Ureter (tissue), 1 donor: ENCODE measurements around the gene APC2. TPM values are rescaled to one million over a fixed set of nuclear protein-coding genes. Genes with fewer than 3 reads are reported as not detected.
A peak's percentile ranks its signal among the peaks of the same experiment; 100 is the strongest.
"Not testable (repeated sequence)": the region's sequence is repeated elsewhere in the genome, so short reads cannot be mapped to it uniquely, and the experiment has no call there.

Experiments used
- DNase-seq: peaks from one replicate; pipeline ENCODE4 v3.0.0-alpha.2; 2020; ENCODE audit warnings: low spot score
- total RNA-seq: library from RNA; stranded (reverse); gene quantifications from one replicate; pipeline ENCODE4 v1.2.4, GENCODE V29; 2023
- donor health status: DM: yes; HTN: yes; CAD: no.

Gene APC2
- total RNA-seq, 1 donor from 2014 or later, result 0.26 TPM

DNA sequence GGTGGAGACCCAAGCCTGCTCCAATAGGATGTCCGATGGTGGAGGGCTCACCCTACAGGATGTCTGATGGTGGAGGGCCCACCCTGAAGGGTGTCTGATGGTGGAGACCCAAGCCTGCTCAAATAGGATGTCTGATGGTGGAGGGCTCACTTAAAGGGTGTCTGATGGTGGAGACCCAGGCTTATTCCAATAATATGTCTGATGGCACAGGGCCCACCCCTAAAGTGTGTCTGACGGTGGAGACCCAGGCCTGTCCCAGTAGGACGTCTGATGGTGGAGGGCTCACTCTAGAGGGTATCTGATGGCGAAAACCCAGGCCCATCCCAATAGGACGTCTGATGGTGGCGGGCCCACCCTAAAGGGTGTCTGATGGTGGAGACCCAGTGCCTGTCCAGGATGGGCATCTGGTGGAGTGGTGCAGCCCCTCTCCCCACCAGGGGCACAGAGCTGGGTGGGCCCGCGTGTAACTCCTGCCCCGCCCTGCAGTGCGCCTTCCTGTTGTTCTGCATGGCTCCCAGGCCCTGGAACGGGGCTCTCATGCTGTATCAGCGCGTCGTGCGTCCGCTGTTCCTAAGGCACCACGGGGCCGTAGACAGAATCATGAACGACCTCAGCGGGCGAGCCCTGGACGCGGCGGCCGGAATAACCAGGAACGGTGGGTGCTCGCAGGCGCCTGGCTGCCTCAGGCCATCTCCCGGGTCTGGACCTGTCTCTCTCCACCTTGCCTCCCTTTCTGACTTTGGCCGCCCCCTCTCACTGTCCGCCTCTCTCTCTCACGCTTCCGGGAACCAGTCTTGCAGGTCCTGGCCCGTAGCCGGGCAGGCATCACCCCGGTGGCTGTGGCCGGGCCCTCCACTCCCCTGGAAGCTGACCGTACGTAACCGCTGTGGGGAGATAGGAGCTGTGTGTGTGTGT, 46.1 kb downstream of the APC2 start:
- DNase-seq, result peak; percentile 71

DNA sequence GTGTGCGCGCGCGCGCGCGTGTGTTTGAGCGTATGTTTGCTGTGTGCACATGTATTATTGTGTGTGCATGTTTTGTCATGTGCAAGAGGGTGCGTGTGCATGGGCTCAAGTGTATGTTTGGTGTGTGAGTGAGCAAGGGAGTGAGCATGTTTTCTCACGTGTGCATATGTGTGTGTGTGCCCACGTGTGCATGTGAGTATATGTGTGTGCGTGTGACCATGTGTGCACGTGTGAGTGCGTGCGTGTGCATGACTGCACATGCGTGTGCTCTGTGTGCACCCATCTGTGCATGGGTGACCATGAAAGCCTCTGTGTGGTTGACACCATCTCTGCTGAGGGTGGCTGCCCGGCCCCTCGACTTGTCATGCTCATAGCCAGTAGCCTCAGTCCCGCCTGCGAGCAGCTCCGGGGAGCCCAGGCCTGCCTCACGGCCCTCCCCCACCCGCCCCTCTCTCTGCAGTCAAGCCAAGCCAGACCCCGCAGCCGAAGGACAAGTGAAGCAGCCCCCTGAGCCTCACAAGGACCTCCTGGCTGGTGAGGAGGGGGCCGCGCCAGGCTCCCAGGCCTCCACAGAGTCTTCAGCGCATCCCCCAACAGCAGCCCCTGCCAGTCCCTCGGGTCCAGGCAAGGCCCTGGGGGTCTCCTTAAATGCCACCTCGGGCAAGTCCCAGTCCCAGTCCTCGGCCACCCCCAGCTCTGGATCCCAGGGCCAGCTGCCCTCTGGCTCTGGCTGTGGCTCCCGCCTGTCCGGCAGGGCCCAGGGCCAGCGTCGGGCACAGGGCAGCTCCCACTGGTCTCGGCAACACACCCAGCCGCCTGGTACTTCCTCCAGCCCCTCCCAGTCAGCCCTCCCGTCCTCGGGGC, 47.0 kb downstream of the APC2 start:
- no peak for DNase-seq

DNA sequence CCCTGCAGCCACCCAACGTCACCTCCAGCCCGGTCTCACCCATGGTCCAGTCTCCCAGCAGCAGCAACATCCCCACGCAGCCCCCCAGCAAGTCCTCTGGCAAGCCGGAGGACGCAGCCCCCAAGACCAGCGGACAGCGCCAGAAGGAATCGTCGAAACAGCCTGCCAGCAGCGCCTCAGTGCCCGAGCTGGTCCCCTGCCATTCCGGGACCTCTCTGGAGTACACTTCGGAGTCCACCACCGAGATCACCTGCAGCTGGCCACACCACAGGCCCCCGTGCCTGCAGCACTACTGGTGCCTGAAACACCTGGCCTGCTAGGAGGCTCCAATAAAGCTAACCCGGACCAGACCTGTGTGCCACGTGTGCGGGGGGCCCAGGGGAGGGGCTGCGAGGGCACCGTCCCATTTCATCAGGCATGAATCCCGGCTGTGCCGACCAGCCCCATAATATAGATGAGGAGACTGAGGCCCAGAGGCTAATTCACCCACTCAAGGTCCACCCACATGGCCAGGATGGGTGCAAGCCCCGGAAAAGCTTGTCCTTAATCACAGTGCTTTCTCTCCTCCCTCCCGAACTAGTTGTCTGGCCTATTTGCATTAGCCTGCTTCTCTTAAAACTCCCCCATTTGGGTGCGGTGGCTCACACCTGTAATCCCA, 47.8 kb downstream of the APC2 start:
- DNase-seq, result no peak

DNA sequence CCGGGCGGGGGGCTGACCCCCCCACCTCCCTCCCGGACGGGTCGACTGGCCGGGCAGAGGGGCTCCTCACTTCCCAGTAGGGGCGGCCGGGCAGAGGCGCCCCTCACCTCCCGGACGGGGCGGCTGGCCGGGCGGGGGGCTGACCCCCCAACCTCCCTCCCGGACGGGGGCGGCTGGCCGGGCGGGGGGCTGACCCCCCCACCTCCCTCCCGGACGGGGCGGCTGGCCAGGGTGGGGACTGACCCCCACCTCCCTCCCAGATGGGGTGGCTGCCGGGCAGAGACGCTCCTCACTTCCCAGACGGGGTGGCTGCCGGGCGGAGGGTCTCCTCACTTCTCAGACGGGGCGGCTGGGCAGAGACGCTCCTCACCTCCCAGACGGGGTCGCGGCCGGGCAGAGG, 49.3 kb downstream of the APC2 start:
- DNase-seq, result not testable (repeated sequence)

DNA sequence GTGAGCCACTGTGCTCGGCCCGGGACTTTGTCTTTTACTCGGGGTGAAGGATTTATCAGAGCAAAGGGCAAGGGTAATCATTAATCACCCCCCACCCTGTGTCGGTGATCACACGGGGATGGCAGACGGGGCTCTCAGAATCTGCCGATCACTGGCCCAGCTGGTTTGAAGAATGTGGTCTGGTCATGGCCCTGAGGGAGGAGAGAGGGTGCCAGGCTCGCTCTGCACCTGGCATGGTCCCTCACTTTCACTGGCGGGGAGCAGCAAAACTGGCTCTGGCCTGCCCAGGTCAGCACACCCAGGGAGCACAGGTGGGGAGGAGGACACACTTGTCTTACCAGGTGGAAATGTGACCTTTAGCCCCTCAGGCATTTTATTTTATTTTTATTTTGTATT, 51.3 kb downstream of the APC2 start:
- no peak for DNase-seq

DNA sequence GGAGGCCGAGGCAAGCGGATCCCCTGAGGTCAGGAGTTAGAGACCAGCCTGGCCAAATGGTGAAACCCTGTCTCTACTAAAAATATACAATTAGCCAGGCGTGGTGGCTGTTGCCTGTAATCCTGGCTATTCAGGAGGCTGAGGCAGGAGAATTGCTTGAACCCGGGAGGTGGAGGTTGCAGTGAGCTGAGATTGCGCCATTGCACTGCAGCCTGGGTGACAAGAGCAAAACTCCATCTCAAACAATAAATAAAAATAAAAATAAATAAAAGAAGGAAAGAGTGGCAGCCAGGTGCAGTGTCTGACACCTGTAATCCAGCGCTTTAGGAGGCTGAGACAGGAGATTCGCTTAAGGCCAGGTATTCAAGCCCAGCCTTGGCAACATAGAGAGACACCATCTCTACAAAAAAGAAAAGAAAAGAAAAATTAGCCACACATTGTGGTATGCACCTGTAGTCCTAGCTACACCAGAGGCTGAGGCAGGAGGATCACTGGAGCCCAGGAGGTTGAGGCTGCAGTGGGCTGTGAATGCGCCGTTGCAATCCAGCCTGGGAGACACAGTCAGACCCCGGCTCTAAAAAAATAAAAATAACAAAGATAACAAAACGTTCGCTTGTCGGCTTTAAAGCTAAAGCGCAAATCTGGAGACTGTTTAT, 52.6 kb downstream of the APC2 start:
- DNase-seq, result no peak

DNA sequence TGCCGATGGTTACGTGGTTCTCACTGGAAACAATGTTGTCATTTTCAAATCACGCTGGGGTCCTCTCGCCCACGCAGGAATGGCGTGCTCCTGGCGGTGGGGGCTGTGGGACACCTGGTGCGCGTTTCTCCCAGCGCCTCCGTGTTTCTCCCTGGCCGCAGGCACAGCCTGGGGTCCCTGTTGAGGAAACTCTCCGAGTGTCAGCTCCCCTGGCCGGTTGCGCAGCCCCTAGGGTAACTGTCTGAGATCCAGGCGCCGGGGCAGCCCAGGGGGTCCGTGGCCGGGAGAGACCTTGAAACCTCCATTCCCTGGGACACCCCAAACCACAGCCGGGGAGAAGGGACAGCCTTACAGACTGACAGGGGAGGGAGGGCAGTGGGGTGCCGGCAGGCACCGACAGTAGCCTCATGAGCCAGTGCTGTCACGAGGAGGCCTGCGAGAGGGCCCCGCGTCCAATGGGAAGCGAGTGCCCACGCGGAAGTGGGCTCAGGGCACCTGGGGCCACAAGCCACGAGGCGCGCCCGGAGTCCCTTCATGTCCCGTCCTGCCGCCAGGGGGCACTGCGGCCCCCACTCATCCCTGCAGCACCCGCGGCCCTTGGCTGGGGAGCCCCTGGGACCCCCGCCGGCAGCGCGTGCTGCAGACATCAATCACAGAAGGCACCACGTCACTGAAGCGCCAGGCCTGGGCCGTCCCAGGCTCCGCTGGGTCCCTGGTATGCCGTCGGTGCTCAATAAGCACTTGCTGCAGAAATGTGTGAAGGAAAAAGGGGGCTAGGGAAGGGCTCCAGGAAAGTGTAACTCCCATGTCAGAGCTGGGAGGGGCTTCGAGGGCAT, 53.4 kb downstream of the APC2 start:
- no peak for DNase-seq

DNA sequence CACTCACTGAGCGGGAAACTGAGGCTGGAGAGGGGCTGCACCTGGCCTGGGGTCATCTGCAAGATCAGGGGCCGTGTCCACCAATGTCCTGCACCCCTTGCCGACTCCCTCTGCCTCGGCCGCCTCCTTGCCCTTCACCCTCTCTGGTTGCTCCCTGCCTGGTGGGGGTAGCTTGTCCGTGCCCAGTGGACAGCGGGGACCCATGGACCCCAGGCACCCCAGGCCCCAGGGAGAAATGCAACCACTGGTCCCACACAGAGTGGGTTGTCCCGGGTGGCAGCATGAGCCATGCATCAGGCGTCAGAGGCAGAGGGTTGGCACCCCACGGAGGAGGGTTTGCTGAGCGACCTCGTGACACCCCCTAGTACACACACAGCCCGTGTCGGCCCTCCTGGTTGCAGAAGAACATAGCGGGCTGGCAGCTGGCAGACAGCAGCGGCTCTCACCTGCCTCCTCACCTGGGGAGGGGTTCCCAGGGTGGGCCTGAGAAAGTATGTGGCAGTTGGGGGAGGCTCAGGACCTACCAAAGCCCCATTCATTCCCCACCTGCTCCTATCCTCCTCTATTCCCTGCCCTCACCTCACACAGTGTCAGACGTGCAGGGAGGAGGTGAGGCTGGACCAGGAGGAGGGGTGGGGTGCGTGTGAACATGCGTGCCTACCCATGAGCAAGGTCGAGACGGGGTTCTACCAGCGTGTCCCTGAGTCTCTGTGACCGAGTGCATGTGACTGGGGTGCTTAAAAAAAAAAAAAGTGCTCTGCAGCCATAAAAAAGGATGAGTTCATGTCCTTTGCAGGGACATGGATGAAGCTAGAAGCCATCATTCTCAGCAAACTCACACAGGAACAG, 54.2 kb downstream of the APC2 start:
- DNase-seq, result no peak

DNA sequence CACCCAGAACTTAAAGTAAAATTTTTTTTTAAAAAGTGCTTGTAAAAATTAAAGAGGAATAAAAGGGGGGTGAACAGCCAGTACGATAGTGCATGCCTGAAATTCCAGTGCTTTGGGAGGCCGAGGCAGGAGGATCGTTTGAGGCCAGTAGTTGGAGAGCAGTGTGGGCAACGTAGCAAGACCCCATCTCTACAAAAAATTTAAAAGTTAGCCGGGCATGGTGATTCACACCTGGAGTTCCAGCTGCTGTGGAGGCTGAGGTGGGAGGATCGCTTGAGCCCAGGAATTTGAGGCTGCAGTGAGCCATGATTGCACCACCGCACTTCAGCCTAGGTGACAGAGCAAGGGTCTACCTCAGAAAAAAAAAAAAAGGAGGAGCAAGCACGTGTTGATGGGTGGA, 55.1 kb downstream of the APC2 start:
- no peak for DNase-seq

DNA sequence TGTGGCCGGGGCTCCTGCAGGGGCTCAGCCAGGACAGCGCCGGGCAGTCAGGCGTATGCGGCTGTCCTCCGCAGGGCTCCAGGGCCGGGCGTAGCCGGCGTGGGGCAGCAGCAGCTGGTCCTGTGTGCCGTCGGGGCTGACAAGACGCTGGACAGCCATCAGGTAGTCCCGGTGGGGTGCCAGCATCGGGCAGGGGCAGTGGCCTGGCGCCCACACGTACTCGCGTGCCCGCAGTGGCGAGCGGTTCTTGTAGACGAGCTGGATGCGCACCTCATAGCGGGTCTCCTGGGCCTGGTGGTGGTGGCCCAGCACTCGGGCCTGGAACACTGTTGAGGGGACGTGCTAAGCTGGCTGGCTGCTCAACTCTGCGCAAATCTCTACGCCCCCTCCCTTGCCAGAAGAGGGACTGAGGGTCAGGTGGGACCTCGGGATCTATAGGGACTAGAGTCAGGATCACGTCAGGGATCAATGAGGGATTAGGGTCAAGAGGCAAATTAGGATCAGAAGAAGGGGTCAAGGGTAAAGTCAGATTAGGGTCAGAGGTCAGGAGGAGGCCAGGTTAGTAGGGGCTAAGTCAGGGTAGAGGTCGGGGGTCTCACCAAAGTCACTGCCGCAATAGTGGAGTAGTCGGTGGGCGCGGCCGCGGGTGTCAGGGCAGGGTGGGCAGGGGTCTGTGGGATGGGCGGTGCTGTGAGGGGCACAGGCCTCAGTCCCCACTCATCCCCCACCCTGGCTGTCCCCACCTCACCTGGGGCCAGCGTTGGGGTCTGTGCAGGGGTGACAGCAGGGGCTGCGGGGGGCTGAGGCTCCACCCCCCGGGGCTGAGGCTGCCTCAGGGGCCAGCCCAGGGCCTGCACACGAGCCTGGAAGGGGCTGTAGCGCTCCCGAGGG, 56.3 kb downstream of the APC2 start:
- no peak for DNase-seq

DNA sequence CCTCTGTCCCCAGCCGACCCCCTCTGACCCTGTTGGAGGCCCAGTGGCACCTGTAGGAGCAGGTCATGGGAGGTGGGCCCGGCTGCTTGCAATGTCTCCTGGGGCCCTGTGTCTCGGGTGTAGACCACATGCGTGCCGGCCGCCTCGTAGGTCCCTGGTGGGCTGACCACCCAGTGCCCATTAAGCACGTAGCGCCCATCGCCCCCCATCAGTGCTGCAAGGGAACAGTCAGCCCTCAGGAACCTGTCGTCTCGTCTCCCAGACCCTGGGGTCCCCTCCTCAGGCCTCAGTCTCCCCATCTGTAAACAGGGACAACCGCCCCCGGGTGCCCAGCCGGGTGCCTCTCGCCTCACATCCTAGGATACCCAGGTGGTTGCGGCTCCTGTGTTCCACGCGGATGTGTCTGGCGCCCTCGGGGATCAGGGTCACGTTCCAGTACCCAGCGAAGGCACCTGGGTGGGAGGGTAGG, 57.3 kb downstream of the APC2 start:
- no peak for DNase-seq

DNA sequence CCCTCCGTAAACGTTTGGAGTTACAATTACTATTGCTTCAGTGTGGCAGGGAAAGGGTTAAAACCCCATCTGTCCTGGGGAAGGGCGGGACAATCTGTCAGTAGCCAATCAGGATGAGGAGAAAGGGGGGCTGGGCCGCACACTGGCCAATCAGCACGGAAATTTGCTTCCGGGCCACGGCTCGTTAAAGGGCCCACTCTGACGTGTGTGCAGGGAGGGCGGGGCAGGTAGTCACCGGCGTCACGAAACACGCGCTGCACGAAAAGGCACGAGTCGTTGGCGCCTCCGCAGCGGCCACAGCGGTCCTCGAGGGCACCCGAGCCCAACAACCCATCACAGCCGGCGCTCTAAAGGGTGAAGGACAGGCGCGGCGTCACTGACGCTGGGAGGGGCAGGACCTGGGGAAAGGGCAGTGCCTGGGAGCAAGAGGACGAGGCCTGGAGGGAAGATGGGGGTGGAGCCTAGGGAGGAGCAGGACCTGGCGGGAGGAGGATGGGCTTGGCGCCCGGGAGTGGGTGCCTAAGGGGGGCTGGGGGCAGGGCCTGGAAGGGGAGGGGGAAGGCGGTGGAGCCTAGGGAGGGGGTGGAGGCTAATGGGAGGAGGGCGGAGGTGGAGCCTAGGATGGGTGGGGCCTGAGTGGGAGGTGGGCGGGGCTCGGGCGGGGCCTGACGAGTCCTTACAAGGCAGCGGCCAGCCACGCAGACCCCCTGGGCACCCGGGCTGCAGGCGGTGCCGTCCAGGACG, 58.0 kb downstream of the APC2 start:
- DNase-seq, result peak; percentile 96

DNA sequence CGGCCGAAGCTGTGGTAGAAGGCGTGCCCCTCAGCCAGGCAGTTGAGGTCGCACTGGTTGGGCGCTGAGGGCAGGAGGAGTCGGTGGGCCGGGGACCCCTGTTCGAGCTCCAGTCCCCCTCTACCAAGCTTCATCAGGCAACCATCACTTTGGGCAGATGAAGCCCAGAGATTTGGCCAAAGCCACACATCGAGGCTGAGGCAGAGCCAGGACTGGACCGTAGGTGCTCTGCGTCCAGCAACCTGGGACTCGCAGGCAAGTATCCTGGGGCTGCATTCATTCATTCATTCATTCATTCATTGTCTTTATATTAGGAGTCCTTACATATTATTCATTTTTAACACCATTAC, 58.6 kb downstream of the APC2 start:
- DNase-seq, result no peak

DNA sequence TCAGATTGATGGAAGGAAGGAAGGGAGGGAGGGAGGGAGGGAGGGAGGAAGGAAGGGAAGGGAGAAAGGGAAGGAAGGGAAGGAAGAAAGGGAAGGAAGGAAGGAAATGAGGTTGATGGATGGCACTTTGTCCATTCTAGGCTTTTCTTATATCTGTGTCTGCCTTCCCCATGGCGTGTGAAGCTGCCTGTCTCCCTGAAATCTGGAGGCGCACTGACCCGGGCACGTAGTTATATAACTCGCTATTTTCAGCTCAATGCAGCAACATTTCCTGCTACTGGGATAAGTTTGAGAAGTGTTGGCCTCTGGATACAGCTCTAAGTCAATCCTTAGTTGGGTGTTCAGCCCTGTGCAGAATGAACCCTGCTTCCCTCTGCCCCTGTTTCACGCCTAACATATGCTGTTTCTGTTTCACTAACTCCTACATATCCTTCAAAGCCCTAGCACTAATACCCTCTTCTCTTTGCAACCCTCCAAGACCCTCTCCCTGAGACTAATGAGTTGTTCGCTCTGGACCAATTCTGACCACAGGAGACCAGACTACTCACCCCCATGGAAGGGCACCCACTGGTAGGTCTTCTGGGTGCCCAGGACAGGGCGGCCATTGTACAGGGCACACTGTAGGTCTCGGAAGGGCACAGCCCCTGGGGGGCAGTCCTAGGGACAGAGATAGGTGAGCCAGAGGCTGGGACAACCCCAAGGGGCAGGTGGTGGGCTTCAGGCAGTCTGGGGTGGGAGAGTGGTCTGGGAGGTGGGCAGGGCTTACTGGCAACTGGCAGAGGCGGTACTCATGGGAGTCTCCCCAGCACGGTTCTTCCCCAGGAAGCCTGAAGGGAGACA, 59.9 kb downstream of the APC2 start:
- no peak for DNase-seq

DNA sequence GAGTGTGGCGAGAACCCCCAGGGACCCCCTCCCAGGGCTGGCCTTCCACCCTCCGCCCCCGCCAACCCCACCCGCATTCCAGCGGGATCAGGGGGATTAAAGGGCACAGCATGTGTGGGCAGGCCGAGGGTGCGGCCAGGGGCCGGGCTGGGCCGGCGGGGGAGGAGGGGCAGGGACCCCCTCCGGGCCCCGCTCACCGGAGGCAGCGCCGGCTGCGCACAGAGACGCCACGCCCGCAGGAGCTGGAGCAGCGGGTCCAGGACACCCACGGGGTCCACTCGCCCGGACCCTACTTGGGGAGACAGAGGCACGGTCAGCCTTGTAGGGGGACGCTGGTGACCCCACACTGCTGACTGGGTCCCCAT, 60.5 kb downstream of the APC2 start:
- no peak for DNase-seq

DNA sequence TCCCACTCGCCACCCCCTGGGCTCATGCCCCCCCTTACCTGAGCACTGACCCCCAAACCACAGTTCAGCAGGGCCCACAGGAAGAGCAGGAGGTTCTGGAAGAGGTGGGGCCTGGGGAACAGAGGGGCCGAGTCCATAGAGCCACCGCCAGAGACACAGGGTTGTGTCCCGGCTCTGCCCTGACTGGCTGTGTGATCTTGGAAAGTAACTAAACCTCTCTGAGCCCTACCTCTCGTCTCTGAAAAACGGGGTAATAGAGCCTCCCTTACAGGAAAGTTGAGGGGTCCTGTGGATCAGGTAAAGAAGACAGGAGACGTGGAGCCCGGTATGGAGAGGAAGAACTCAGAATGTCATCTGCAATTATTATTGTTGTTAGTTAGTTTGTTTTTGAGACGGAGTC, 60.9 kb downstream of the APC2 start:
- DNase-seq, result no peak
